K562 (cell line): ENCODE results near the gene RAPSN. TPM values are rescaled to one million over a fixed set of nuclear protein-coding genes. Genes with fewer than 3 reads are reported as not detected.

Experiments used
- DIDO1 ChIP-seq: fragments of 450-650 bp; IDR thresholded peaks from 2 replicates; pipeline ENCODE4 v1.6.1; 2016; ENCODE audit warnings: low read depth, missing biosample characterization, missing genetic modification characterization
- E2F3 ChIP-seq: fragments of 250-450 bp; sonication (Bioruptor Pico); IDR thresholded peaks from 2 replicates; pipeline ENCODE4 v1.4.0; 2020; ENCODE audit warnings: mild to moderate bottlenecking
- ESRRA ChIP-seq: fragments of 450-650 bp; IDR thresholded peaks from 2 replicates; pipeline ENCODE4 v1.6.1; 2014; ENCODE audit warnings: low read depth, mild to moderate bottlenecking, moderate library complexity, borderline replicate concordance
- LEF1 ChIP-seq: fragments of 450-650 bp; IDR thresholded peaks from 2 replicates; pipeline ENCODE4 v1.6.1; 2016; ENCODE audit warnings: mild to moderate bottlenecking
- MAFF ChIP-seq: IDR thresholded peaks from 2 replicates; pipeline ENCODE4 v1.6.1; 2012; ENCODE audit warnings: low read length, improper control_type of control experiment
- RBBP5 ChIP-seq: fragments of 200-600 bp; sonication (generic); IDR thresholded peaks from 2 replicates; pipeline ENCODE4 v1.6.1; 2012; ENCODE audit warnings: borderline replicate concordance, mild to moderate bottlenecking, low read length, control low read depth, inconsistent platforms; ENCODE audit not compliant: insufficient read depth, poor library complexity, severe bottlenecking
- ZBED1 ChIP-seq: IDR thresholded peaks from 2 replicates; pipeline ENCODE4 v1.6.1; 2014
- ZNF197 ChIP-seq: fragments of 200-800 bp; sonication (Bioruptor generic); IDR thresholded peaks from 2 replicates; pipeline ENCODE4 v1.6.1; 2016; ENCODE audit warnings: low read depth, missing genetic modification characterization, missing compliant biosample characterization
- polyA plus RNA-seq, 8 experiments: library from polyadenylated mRNA; depleted of rRNA in 4 of 8; stranded (reverse) in 5 of 8; unstranded in 3 of 8; fragments of >200 nt; fragmentation: Nextera tagmentation in 2 of 8; fragmentation: Illumina TruSeq in 1 of 8; extraction: Ambion mirVana in 2 of 8; extraction: Trizol in 1 of 8; gene quantifications; 2 replicates each; pipeline versions ENCODE4 v1.2.1 to v1.2.3, GENCODE V29; 2011 to 2014; ENCODE audit warnings: inconsistent platforms in 1 of 8, missing spikeins in 1 of 8
- total RNA-seq, 7 experiments: library from RNA; depleted of rRNA in 6 of 7; stranded (reverse); fragments of >200 nt in 6 of 7; fragmentation: Illumina TruSeq in 2 of 7; extraction: Trizol in 2 of 7; gene quantifications; 2 replicates each; pipeline versions ENCODE4 v1.2.1 to v1.2.3, GENCODE V29; 2011 to 2021; ENCODE audit warnings: low replicate concordance in 1 of 7
- TF ChIP-seq, protein P1 (sequence below), 2 experiments: fragments of 450-650 bp; IDR thresholded peaks; 2 replicates each; pipeline ENCODE4 v1.6.1; 2016
- TF ChIP-seq, protein P2 (sequence below): fragments of 450-650 bp; formaldehyde crosslinking; conservative IDR thresholded peaks from 2 replicates; pipeline ENCODE4 v1.4.0; 2022; ENCODE audit warnings: mild to moderate bottlenecking, missing genetic modification characterization
- TF ChIP-seq, protein P3 (sequence below): fragments of 450-650 bp; formaldehyde crosslinking; IDR thresholded peaks from 2 replicates; pipeline ENCODE4 v1.4.0; 2022; ENCODE audit warnings: mild to moderate bottlenecking, moderate library complexity
- TF ChIP-seq, protein P4 (sequence below), 2 experiments: fragments of 250-450 bp in 1 of 2; fragments of 450-650 bp in 1 of 2; sonication (Bioruptor Pico) in 1 of 2; IDR thresholded peaks; 2 replicates each; pipeline versions ENCODE4 v1.6.1 to v1.8.0; 2016 to 2021; ENCODE audit warnings: mild to moderate bottlenecking in 2 of 2, moderate library complexity in 2 of 2, missing compliant biosample characterization in 1 of 2, missing genetic modification characterization in 1 of 2
- TF ChIP-seq, protein P5 (sequence below), 2 experiments: IDR thresholded peaks; 2 replicates each; pipeline ENCODE4 v1.6.1; 2011; ENCODE audit warnings: borderline replicate concordance in 1 of 2, control low read depth in 1 of 2, low read depth in 1 of 2, low read length in 1 of 2, mild to moderate bottlenecking in 1 of 2, mixed read lengths in 1 of 2, moderate library complexity in 1 of 2; ENCODE audit not compliant: insufficient read depth in 1 of 2, insufficient read length in 1 of 2, poor library complexity in 1 of 2, severe bottlenecking in 1 of 2; ENCODE audit errors: extremely low read depth in 1 of 2
- TF ChIP-seq, protein P6 (sequence below), 2 experiments: fragments of 450-650 bp in 1 of 2; IDR thresholded peaks; 2 replicates each; pipeline ENCODE4 v1.6.1; 2011 to 2017; ENCODE audit warnings: low read depth in 2 of 2, antibody characterized with exemption in 1 of 2, borderline replicate concordance in 1 of 2, low read length in 1 of 2, mild to moderate bottlenecking in 1 of 2, mixed read lengths in 1 of 2; ENCODE audit not compliant: control insufficient read depth in 1 of 2

RAPSN gene
- total and polyA plus RNA-seq, 9 of the 15 experiments (the other 6 are each of a cell fraction or from before 2014, with no cell fraction given) = 0.06 to 0.11 TPM; not detected in 7

DNA sequence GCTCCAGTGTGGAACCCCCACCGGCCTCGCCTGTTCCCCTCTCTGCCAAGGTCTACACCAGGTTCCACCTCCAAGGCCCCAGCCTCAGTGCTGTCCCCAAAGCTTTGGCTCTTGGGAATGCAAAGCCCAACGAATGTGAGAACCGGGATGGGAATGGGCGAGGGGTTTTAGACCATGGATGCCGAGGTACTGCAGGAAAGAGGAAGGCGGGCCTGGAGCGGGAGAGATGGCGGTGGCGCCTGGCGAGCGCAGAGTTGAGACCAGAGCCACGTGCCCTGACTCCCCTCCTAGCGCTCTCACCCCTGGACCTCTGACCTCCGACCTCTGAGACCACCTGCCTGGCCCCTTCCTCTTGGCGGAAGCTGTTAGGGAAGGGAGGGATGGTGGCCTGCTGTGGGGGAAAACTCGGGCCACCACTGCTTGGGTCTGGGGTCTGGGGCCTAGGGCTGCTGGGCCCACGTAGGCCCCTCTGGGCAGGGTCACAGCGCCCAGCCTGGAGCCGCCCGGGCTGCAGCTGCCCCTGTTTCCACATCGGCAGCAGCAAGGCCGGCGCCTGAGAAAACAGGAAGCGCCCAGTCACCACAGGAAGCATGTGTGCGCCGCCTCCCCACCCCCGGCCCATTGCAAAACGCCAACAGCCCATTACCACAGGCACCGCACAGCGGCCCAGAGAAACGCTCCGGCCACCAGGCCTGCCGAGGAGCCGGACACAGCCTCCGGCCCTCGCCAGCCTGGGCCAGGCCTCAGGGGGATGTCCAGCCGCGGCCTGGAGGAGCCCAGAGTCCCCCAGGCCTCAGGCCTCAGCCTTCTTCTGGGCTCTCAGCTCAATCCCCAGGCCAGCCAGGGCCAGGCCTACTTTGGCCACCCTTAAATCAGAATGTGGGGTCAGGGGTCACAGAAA, 54.4 kb downstream of the RAPSN start (continued):
- TF ChIP-seq, protein P1, sequence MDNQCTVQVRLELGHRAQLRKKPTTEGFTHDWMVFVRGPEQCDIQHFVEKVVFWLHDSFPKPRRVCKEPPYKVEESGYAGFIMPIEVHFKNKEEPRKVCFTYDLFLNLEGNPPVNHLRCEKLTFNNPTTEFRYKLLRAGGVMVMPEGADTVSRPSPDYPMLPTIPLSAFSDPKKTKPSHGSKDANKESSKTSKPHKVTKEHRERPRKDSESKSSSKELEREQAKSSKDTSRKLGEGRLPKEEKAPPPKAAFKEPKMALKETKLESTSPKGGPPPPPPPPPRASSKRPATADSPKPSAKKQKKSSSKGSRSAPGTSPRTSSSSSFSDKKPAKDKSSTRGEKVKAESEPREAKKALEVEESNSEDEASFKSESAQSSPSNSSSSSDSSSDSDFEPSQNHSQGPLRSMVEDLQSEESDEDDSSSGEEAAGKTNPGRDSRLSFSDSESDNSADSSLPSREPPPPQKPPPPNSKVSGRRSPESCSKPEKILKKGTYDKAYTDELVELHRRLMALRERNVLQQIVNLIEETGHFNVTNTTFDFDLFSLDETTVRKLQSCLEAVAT (IDR thresholded peaks at IDR 0.05) = 0 out of 4 replicates have a peak, but pooled peaks of 1 of the 2 experiments have one; percentile 45
- TF ChIP-seq MAFF = no peak
- TF ChIP-seq LEF1 = peak; percentile 50; the same call in 1 of the 2 replicates
- TF ChIP-seq RBBP5 = peak; percentile 28
- TF ChIP-seq, protein P2, sequence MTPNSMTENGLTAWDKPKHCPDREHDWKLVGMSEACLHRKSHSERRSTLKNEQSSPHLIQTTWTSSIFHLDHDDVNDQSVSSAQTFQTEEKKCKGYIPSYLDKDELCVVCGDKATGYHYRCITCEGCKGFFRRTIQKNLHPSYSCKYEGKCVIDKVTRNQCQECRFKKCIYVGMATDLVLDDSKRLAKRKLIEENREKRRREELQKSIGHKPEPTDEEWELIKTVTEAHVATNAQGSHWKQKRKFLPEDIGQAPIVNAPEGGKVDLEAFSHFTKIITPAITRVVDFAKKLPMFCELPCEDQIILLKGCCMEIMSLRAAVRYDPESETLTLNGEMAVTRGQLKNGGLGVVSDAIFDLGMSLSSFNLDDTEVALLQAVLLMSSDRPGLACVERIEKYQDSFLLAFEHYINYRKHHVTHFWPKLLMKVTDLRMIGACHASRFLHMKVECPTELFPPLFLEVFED (CRISPR knock-in tag) = no peak
- peak; percentile 50; the same call in 1 of the 2 replicates for TF ChIP-seq ESRRA
- no peak for TF ChIP-seq DIDO1 (tag)
- 0 out of 2 replicates have a peak, but pooled peaks have one; percentile 9 for TF ChIP-seq E2F3 (CRISPR knock-in tag)
- 0 out of 2 replicates have a peak, but pooled peaks have one; percentile 57 for TF ChIP-seq ZBED1
- TF ChIP-seq, protein P3, sequence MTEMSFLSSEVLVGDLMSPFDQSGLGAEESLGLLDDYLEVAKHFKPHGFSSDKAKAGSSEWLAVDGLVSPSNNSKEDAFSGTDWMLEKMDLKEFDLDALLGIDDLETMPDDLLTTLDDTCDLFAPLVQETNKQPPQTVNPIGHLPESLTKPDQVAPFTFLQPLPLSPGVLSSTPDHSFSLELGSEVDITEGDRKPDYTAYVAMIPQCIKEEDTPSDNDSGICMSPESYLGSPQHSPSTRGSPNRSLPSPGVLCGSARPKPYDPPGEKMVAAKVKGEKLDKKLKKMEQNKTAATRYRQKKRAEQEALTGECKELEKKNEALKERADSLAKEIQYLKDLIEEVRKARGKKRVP (CRISPR knock-in tag) = peak; percentile 44; the same call in 1 of the 2 replicates
- TF ChIP-seq, protein P4, sequence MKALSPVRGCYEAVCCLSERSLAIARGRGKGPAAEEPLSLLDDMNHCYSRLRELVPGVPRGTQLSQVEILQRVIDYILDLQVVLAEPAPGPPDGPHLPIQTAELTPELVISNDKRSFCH (CRISPR knock-in tag; IDR thresholded peaks at IDR 0.05) = no peak
- TF ChIP-seq, protein P4 (tag; IDR thresholded peaks at IDR 0.05) = peak; percentile 57; the same call in 1 of the 2 replicates
- TF ChIP-seq, protein P5, sequence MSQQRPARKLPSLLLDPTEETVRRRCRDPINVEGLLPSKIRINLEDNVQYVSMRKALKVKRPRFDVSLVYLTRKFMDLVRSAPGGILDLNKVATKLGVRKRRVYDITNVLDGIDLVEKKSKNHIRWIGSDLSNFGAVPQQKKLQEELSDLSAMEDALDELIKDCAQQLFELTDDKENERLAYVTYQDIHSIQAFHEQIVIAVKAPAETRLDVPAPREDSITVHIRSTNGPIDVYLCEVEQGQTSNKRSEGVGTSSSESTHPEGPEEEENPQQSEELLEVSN (IDR thresholded peaks at IDR 0.05; ENCODE audit: borderline replicate concordance in 1 of 2, extremely low read depth in 1 of 2, insufficient read depth in 1 of 2, insufficient read length in 1 of 2, low read depth in 1 of 2, low read length in 1 of 2, poor library complexity in 1 of 2, severe bottlenecking in 1 of 2) = peak; percentile 44 to 46
- TF ChIP-seq ZNF197 (CRISPR knock-in tag) = peak; percentile 69; the same call in 1 of the 2 replicates
- TF ChIP-seq, protein P6, sequence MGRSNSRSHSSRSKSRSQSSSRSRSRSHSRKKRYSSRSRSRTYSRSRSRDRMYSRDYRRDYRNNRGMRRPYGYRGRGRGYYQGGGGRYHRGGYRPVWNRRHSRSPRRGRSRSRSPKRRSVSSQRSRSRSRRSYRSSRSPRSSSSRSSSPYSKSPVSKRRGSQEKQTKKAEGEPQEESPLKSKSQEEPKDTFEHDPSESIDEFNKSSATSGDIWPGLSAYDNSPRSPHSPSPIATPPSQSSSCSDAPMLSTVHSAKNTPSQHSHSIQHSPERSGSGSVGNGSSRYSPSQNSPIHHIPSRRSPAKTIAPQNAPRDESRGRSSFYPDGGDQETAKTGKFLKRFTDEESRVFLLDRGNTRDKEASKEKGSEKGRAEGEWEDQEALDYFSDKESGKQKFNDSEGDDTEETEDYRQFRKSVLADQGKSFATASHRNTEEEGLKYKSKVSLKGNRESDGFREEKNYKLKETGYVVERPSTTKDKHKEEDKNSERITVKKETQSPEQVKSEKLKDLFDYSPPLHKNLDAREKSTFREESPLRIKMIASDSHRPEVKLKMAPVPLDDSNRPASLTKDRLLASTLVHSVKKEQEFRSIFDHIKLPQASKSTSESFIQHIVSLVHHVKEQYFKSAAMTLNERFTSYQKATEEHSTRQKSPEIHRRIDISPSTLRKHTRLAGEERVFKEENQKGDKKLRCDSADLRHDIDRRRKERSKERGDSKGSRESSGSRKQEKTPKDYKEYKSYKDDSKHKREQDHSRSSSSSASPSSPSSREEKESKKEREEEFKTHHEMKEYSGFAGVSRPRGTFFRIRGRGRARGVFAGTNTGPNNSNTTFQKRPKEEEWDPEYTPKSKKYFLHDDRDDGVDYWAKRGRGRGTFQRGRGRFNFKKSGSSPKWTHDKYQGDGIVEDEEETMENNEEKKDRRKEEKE (IDR thresholded peaks at IDR 0.05; ENCODE audit: borderline replicate concordance in 1 of 2, control insufficient read depth in 1 of 2, low read depth in 2 of 2, low read length in 1 of 2) = no peak
